NK-92 treated with Interleukin-12 subunit alpha and Interleukin-12 subunit beta, amount 100 ng/mL, for 24 hours (cell line): ENCODE measurements around the gene CDC5L.
"Not testable (repeated sequence)": the region's sequence is repeated elsewhere in the genome, so short reads cannot be mapped to it uniquely, and the experiment has no call there.

Experiments
- DNase-seq: peaks from one replicate; lab custom pipeline; 2025; lab: John Stamatoyannopoulos, UW

The CDC5L gene

GRCh38 chr6:44387346-44388134, at the start of gene CDC5L:
CDC5L (plus strand) TSS chr6:44387706; CDS start chr6:44387824, 118 bp downstream.
- DNase-seq = peak; percentile 94

GRCh38 chr6:44338228-44339122, 49.0 kb upstream of the CDC5L start:
- DNase-seq = peak; percentile 33

- DNase-seq = no peak
Measured at GRCh38 chr6:44339301-44339700, 48.2 kb upstream of the CDC5L start.

- no peak for DNase-seq
Measured at GRCh38 chr6:44339763-44340625, 47.5 kb upstream of the CDC5L start.

GRCh38 chr6:44341095-44341890, 46.2 kb upstream of the CDC5L start:
- DNase-seq = no peak

- no peak for DNase-seq
Measured at GRCh38 chr6:44342052-44342451, 45.5 kb upstream of the CDC5L start.

- DNase-seq = no peak
Measured at GRCh38 chr6:44342489-44342888, 45.0 kb upstream of the CDC5L start, which contains the start of gene SPATS1. SPATS1 (plus strand) TSS chr6:44342650; CDS start chr6:44343096, 446 bp downstream.

GRCh38 chr6:44346818-44347217, 40.7 kb upstream of the CDC5L start:
- not testable (repeated sequence) for DNase-seq

- no peak for DNase-seq
Measured at GRCh38 chr6:44349904-44350649, 37.4 kb upstream of the CDC5L start.

GRCh38 chr6:44350650-44350994, 36.9 kb upstream of the CDC5L start:
- DNase-seq = not testable (repeated sequence)

GRCh38 chr6:44352259-44352658, 35.2 kb upstream of the CDC5L start:
- no peak for DNase-seq

- no peak for DNase-seq
Measured at GRCh38 chr6:44353336-44353735, 34.2 kb upstream of the CDC5L start.

GRCh38 chr6:44355640-44356039, 31.9 kb upstream of the CDC5L start:
- no peak for DNase-seq

GRCh38 chr6:44356487-44356886, 31.0 kb upstream of the CDC5L start:
- DNase-seq = no peak

GRCh38 chr6:44359973-44360372, 27.5 kb upstream of the CDC5L start:
- no peak for DNase-seq

- no peak for DNase-seq
Measured at GRCh38 chr6:44361947-44362346, 25.6 kb upstream of the CDC5L start.

- DNase-seq = no peak
Measured at GRCh38 chr6:44363377-44363926, 24.1 kb upstream of the CDC5L start.

- DNase-seq = no peak
Measured at GRCh38 chr6:44366781-44367180, 20.7 kb upstream of the CDC5L start.

- no peak for DNase-seq
Measured at GRCh38 chr6:44367681-44368080, 19.8 kb upstream of the CDC5L start.

GRCh38 chr6:44373051-44373450, 14.5 kb upstream of the CDC5L start:
- no peak for DNase-seq
